ENCODE data around the gene FN1.

FN1 gene

DNA sequence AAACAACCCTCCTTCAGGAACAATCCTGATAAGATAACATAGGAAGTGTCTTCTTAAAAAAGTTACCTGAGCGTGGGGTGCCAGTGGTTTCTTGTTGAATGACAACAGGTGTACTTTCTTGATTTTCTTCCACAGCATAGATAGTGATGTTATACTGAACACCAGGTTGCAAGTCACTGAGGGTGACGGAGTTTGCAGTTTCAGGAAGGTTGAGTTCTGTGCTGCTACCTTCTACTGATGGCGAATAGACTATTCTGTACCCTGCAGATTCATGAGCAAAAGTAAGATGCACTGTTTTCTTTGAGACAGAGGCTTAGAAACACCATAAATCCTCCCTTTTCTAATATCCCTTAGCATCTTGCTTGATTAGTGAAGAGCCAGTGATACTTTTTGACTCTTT is 28.8 kb downstream of the FN1 start:
- no peaks in the 10 kb centered on the region for H3K4me1 ChIP-seq (ENCODE audit: insufficient read depth, low read length, poor library complexity, severe bottlenecking)
- no peaks in the 10 kb centered on the region for H4K20me1 ChIP-seq (ENCODE audit: insufficient read depth, low read length, poor library complexity, severe bottlenecking)
- H3K79me2 ChIP-seq (ENCODE audit: insufficient read depth, low read length), result no peaks in the 10 kb centered on the region
- H3K36me3 ChIP-seq (ENCODE audit: insufficient read depth, low read length), result no peaks in the 10 kb centered on the region
- no peak overlapping the region for H3K9ac ChIP-seq (ENCODE audit: low read depth, low read length, poor library complexity, severe bottlenecking)
- no peak overlapping the region for H3K4me3 ChIP-seq (ENCODE audit: low read length, poor library complexity, severe bottlenecking)
- H3K27me3 ChIP-seq (ENCODE audit: insufficient read depth, low read length, poor library complexity, severe bottlenecking), result no peaks in the 10 kb centered on the region
- H3K4me2 ChIP-seq (ENCODE audit: low read depth, low read length, poor library complexity, severe bottlenecking), result no peak overlapping the region
- no peak overlapping the region for H2AFZ ChIP-seq (ENCODE audit: low read length)
- no peaks in the 10 kb centered on the region for H3F3A ChIP-seq (ENCODE audit: low read depth)
- H3K9me3 ChIP-seq (ENCODE audit: insufficient read depth, low read depth, low read length), result no peaks in the 10 kb centered on the region
- no peak for TF ChIP-seq EZH2phosphoT487 (IDR thresholded peaks at IDR 0.05; ENCODE audit: borderline replicate concordance)
- TF ChIP-seq, protein P1, sequence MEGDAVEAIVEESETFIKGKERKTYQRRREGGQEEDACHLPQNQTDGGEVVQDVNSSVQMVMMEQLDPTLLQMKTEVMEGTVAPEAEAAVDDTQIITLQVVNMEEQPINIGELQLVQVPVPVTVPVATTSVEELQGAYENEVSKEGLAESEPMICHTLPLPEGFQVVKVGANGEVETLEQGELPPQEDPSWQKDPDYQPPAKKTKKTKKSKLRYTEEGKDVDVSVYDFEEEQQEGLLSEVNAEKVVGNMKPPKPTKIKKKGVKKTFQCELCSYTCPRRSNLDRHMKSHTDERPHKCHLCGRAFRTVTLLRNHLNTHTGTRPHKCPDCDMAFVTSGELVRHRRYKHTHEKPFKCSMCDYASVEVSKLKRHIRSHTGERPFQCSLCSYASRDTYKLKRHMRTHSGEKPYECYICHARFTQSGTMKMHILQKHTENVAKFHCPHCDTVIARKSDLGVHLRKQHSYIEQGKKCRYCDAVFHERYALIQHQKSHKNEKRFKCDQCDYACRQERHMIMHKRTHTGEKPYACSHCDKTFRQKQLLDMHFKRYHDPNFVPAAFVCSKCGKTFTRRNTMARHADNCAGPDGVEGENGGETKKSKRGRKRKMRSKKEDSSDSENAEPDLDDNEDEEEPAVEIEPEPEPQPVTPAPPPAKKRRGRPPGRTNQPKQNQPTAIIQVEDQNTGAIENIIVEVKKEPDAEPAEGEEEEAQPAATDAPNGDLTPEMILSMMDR (conservative IDR thresholded peaks at IDR 0.05; ENCODE audit: low read length), result no peak
- H3K9me2 ChIP-seq (replicated peaks; ENCODE audit: low read depth, low read length), result no peaks in the 10 kb centered on the region

DNA sequence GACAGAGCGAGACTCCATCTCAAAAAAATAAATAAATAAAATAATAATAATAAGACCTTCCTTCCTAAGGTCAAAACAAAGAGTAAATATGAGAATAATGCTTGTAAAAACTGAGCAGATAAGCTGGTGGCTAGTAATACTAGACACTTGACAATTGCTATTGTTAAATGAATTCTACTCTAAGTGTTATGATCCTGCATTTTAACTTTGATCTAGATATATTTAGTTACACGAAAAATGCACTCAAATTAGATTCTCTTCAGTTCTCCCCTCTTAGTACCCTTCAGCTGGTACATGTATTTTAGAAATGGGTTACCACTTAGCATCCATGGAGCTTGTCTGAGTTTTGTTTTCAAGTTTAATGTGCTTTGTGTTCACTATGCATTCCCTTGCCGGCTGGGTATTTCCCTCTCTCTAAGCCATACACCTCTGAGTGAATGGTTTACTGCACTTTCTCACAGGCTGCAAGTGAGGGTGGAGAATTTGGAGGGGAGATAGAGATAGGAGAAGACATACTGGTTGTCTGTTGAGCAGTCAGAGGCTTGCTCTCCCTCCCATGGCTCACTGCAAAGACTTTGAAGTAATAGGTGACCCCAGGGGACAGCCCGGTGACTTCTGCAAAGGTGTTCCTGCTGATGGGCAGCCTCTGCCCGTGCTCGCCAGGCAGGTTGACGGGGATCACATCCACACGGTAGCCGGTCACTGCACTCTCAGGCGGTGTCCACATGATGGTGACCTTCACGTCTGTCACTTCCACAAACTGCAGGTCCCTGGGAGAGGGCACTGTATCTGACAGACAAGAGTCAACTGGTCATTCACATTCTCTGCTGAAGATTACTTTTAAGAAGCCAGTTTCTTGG is 29.9 kb downstream of the FN1 start:
- no peaks in the 10 kb centered on the region for H3K4me1 ChIP-seq (ENCODE audit: insufficient read depth, low read length, poor library complexity, severe bottlenecking)
- no peak overlapping the region for H3K4me2 ChIP-seq (ENCODE audit: low read depth, low read length, poor library complexity, severe bottlenecking)
- H3K36me3 ChIP-seq (ENCODE audit: insufficient read depth, low read length), result no peaks in the 10 kb centered on the region

DNA sequence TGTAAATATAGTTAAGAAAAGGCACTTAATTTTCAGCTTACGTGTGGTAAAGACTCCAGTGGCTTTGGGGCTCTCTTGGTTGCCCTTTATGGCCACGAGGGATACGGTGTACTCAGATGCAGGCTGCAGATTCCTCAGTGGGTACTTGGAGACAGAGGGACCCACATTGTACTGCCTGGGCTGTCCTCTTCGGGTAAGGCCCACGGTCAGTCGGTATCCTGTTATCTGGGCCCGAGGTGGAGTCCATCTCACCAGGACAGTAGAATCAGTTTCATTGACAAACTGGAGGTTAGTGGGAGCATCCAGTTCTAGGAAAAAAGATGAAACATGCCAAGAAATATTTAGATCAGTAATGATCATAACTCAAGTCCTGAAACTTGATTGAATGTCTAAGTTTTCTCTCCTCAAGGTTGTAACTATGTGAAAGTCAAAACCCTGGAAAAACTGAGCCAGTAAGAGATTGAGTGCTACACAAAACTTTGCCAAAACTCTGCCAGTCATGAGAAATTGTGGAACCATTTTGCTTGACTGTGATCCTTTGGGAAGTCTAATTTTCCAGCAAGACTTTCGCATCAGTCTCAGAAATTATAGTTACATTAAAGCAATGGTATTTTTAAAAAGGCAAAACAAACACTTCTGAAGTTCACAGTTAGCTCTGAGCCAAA is 31.4 kb downstream of the FN1 start:
- Histone ChIP-seq H3K4me1 (ENCODE audit: insufficient read depth, low read length, poor library complexity, severe bottlenecking) (no peaks in the 10 kb centered on the region), H3K9me2 (replicated peaks; ENCODE audit: low read depth, low read length) (no peaks in the 10 kb centered on the region), H3K4me2 (ENCODE audit: low read depth, low read length, poor library complexity, severe bottlenecking) (no peak overlapping the region), H2AFZ (ENCODE audit: low read length) (no peak overlapping the region), H3K79me2 (ENCODE audit: insufficient read depth, low read length) (no peaks in the 10 kb centered on the region), H4K20me1 (ENCODE audit: insufficient read depth, low read length, poor library complexity, severe bottlenecking) (no peaks in the 10 kb centered on the region), H3K9me3 (ENCODE audit: insufficient read depth, low read depth, low read length) (no peaks in the 10 kb centered on the region), H3F3A (ENCODE audit: low read depth) (no peaks in the 10 kb centered on the region), H3K4me3 (ENCODE audit: low read length, poor library complexity, severe bottlenecking) (no peak overlapping the region), H3K9ac (ENCODE audit: low read depth, low read length, poor library complexity, severe bottlenecking) (no peak overlapping the region), H3K36me3 (ENCODE audit: insufficient read depth, low read length) (no peaks in the 10 kb centered on the region), H3K27me3 (ENCODE audit: insufficient read depth, low read length, poor library complexity, severe bottlenecking) (no peaks in the 10 kb centered on the region)
- TF ChIP-seq EZH2phosphoT487 (IDR thresholded peaks at IDR 0.05; ENCODE audit: borderline replicate concordance), result no peak
- TF ChIP-seq, protein P1 (conservative IDR thresholded peaks at IDR 0.05; ENCODE audit: low read length), result no peak

More for the DNA sequence above, 29.9 kb downstream of the FN1 start:
- H3K9me2 ChIP-seq (replicated peaks; ENCODE audit: low read depth, low read length), result no peaks in the 10 kb centered on the region
- TF ChIP-seq, protein P1 (conservative IDR thresholded peaks at IDR 0.05; ENCODE audit: low read length), result no peak
- TF ChIP-seq EZH2phosphoT487 (IDR thresholded peaks at IDR 0.05; ENCODE audit: borderline replicate concordance), result no peak
- no peaks in the 10 kb centered on the region for H3K9me3 ChIP-seq (ENCODE audit: insufficient read depth, low read depth, low read length)
- no peaks in the 10 kb centered on the region for H3F3A ChIP-seq (ENCODE audit: low read depth)
- H4K20me1 ChIP-seq (ENCODE audit: insufficient read depth, low read length, poor library complexity, severe bottlenecking), result no peaks in the 10 kb centered on the region
- H3K9ac ChIP-seq (ENCODE audit: low read depth, low read length, poor library complexity, severe bottlenecking), result no peak overlapping the region
- H3K27me3 ChIP-seq (ENCODE audit: insufficient read depth, low read length, poor library complexity, severe bottlenecking), result no peaks in the 10 kb centered on the region
- H3K79me2 ChIP-seq (ENCODE audit: insufficient read depth, low read length), result no peaks in the 10 kb centered on the region
- H3K4me3 ChIP-seq (ENCODE audit: low read length, poor library complexity, severe bottlenecking), result no peak overlapping the region
- no peak overlapping the region for H2AFZ ChIP-seq (ENCODE audit: low read length)
